Aortic smooth muscle cell (primary cell): ENCODE data around the gene MPP3. TPM values are rescaled to one million over a fixed set of nuclear protein-coding genes. Genes with fewer than 3 reads are reported as not detected.

Source experiments
- total RNA-seq: library from RNA; depleted of rRNA; stranded (reverse); fragments of >200 nt; gene quantifications from 2 replicates; pipeline ENCODE4 v1.2.3, GENCODE V29; 2014

Gene MPP3, protein sequence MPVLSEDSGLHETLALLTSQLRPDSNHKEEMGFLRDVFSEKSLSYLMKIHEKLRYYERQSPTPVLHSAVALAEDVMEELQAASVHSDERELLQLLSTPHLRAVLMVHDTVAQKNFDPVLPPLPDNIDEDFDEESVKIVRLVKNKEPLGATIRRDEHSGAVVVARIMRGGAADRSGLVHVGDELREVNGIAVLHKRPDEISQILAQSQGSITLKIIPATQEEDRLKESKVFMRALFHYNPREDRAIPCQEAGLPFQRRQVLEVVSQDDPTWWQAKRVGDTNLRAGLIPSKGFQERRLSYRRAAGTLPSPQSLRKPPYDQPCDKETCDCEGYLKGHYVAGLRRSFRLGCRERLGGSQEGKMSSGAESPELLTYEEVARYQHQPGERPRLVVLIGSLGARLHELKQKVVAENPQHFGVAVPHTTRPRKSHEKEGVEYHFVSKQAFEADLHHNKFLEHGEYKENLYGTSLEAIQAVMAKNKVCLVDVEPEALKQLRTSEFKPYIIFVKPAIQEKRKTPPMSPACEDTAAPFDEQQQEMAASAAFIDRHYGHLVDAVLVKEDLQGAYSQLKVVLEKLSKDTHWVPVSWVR
- total RNA-seq: 6.7 and 6.8 TPM in 2 replicates

DNA sequence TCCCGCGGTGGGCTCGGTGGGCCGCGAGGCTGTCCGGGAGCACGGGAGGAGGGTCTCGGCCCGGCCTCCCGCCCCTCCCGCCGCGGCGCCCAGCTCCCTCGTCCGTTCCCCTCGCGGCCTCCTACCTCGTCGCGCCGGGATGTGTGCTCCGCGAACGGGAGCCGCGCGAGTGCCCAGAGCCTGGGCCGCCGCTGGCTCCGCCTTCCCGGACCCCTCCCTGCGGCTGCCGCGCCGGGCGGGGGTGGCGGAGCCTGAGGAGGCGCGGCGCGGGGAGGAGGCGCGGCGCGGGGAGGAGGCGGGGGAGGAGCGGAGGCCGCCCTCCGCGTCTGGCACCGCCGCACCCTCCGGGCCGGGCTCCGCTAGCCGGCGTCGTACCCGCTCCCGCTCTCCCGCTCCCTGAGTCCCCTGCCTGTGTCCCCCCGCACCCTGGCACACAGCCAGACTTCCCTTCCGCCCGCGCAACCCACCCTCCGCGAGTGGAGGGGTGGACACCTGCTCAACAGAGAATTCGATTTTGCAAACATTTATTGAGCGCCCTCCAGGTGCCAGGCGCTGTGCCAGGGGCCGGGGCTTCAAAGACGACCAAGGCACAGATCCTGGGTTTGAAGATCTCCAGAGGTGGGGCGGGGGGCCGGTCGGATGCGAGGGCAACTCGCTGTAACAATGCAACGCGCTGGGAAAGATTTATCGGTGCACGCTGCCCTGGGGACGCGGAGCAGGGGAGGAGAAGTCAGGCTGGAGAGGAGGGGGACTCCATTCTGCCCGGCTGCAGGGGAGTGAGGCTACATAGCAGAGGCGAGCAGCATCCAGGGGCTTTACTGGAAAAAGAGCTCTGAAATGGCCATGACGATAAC lies at the start of gene MPP3:
Gene MPP3, minus strand, starts transcription at position 171 of the 854 bp plus-strand sequence. CDS start 1,240 bp downstream, outside the sequence.

DNA sequence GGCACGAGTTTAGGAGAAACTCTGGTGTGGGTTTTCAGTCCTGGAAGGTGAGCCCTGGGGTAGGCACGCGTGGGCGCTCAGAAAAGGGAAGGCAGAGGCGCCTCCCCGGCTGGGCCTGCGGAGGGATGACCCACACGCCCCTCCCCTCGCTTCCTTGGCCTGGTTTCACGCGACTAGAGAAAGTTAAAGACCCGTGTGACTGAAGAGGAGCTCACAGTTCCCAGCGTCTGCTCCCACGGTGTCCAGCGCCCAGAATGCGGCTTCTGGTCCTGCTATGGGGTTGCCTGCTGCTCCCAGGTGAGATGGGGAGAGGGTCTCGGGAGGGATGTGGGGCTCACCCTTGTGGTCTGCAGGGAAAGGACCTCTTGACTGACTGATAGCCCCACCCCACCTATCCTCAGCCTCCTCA lies 14.0 kb upstream of the MPP3 start, which contains the start of gene CD300LG:
Gene CD300LG, plus strand, starts transcription at position 214 of the 409 bp plus-strand sequence. Its CDS starts 41 bp downstream, at position 255.

DNA sequence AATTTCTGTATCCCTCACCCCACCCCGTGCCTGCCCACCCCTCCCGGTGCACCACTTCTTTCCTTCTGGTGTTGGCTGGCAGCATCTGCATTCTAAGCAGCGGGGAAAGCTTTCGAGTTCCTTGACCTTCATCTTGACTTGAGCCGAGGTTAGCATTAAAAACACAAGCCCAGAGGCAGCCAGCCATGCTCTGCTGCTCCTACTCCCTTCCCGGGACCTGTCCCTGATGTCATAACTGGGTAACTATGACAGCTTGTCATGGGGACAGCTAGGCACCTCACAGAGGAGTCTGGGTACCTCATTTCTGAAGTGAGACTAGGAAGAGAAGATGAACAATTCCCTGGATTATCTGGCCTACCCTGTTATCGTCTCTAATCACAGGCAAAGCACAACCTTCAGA lies 52.8 kb downstream of the MPP3 start, which contains the start of gene CFAP97D1:
Gene CFAP97D1, plus strand, starts transcription at position 301 of the 400 bp plus-strand sequence. Its CDS starts 28 bp downstream, at position 329.

DNA sequence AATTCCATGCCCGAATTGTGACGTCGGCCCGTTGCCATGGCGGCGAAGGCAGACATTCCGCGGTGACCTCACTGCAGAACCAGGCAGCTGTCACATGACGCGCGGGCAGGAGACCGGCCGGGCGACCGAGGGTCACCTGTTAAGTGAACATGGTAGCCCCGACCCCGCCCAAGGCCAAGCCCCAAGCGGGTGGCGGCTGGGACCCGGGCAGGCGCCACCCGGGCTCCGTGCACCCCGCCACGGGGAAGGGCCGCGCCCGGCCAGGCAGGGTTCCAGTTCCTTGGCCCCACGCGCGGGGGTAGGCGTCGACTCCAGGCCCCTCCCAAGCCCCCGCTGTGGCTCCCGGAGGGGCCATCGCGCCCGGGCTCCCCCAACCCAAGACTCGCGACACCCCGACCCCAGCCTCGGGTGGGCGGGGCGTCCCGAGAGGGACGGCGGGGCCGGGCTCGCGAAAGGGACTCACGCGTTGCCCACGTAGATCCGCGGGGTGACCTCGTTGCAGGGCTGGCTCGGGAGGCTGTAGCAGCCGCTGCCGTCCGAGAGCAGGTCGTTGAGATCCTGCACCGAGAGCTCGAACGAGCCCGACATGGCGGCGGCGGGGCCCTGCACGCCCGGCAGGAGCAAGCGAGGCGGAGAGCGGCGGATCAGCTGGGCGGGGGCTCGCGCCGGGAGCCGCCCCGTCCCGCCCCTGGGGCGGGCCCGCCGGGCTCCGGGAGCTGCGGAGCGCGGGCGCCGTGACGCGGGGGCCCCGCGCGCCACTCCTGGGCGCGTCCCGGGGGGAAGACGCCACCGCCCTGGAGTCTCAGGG lies 54.4 kb downstream of the MPP3 start, which contains the start of gene DUSP3:
Gene DUSP3, minus strand, starts transcription at position 641 of the 808 bp plus-strand sequence. Its CDS starts 53 bp downstream, at position 588.

DNA sequence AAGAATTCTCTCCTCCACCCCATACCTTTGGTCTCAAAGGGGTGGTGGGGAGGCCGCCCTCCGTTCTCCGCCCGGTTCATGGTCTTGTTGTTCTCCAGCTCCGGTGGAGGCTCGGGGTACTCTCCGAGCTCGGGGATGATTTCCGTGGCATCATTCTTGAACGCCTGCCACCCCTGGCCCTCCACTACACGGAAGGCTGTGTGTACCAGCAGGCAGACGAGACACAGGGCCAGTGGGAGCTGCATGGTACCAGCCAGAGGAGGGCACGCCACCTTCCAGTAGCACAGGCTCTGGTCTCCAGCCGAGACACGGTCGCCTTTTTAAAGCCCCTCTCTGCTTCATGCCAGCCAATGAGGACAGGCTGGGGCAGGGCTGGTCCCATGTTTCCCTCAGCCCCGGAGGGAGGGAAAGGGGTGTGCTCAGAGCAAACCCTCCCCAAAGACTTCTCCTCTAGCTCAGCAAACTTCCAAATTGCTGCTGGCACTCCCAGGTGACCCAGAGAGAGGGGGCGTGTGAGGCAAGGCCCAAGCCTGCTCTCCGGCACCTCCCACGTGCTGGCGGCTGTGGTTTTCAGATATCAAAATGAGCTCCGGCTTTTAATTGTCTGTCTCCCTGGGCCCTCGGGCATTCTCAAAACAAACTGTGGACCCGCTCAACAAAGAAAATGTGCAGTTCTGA lies 74.3 kb downstream of the MPP3 start, which contains the start of gene SOST:
Gene SOST, minus strand, starts transcription at position 295 of the 678 bp plus-strand sequence. Its CDS starts 50 bp downstream, at position 245.

Other genes with a start within 250 kb of the MPP3 start
- gene MEOX1, start 171.2 kb downstream of the MPP3 start, total RNA-seq: not detected in 2 replicates
- gene SOST, start 74.4 kb downstream of the MPP3 start, total RNA-seq: 0.13 and 3.4 TPM in 2 replicates
- gene DUSP3, start 54.2 kb downstream of the MPP3 start, total RNA-seq: 49.3 and 51.0 TPM in 2 replicates
- gene CFAP97D1, start 52.7 kb downstream of the MPP3 start, total RNA-seq: under 0.01 TPM in 2 replicates
- gene CD300LG, start 14.0 kb upstream of the MPP3 start, total RNA-seq: not detected in 2 replicates
- gene MPP2, start 74.4 kb upstream of the MPP3 start, total RNA-seq: 2.0 and 2.3 TPM in 2 replicates
- gene PPY, start 109.3 kb upstream of the MPP3 start, total RNA-seq: not detected in 2 replicates
- gene PYY, start 120.8 kb upstream of the MPP3 start, total RNA-seq: not detected in 2 replicates
- gene NAGS, start 171.5 kb upstream of the MPP3 start, total RNA-seq: 0.93 and 1.3 TPM in 2 replicates
- gene TMEM101, start 181.8 kb upstream of the MPP3 start, total RNA-seq: 63.7 and 71.7 TPM in 2 replicates
- 22.7 and 25.5 TPM in 2 replicates for gene LSM12, start 233.5 kb upstream of the MPP3 start, total RNA-seq
- 18.0 and 24.6 TPM in 2 replicates for gene G6PC3, start 237.6 kb upstream of the MPP3 start, total RNA-seq